ENCODE data around the gene ZFP69B. TPM values are rescaled to one million over a fixed set of nuclear protein-coding genes. Genes with fewer than 3 reads are reported as not detected.
A peak's percentile ranks its signal among the peaks of the same experiment; 100 is the strongest.

The ZFP69B gene
- total RNA-seq, 4 donors from 2014 or later = 0.68 to 1.9 TPM; not detected in 2

DNA sequence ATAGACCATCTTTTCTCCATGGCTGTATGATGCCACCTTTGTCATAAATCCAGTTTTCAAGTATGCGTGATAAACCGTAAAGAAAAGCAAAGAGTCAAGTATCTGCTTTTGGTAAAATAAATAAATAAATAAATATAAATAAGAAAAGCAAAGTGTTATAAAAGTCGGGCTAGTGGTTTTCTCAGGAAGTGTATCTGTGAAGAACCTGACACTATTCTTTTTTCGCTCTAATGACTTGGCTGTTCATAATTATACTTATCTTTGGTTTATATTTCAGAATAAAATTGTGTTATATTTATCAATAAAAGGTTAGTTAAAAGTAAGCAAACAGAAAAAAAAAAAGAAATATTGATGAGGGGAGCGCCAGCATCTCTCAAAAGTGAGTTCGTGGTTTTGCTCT is 57.7 kb downstream of the ZFP69B start:
- DNase-seq = no peak
- Histone ChIP-seq H3K4me1 (peaks cover 0 to 17% (median 10%) of the 10 kb centered on the region in 4 donors), H3K9me3 (peaks cover 2 to 22% of the 10 kb centered on the region in 2 donors), H3K4me3 (peak overlapping the region; percentile 62 to 85 (median 70)), H3K36me3 (no peaks in the 10 kb centered on the region), H3K27ac (peak overlapping the region; percentile 74 to 86 (median 82)), H3K27me3 (no peaks in the 10 kb centered on the region)
- in situ Hi-C loops (cut with MboI; ENCODE audit: low pct_ligation_motif_present in 1 of 4, low pct_unique_long_range_greater_than_20kb in 1 of 4, low sequenced_read_pairs in 3 of 4) = no loop called here
- intact Hi-C loops (cut with DNase I; ENCODE audit: low total_unique reads) = no loop called here
- 63 to 67% methylated on average over 6 of the region's 6 CpGs for WGBS, 2 donors (ENCODE audit: low coverage in 1 of 2)
- no peak for TF ChIP-seq POLR2A (IDR thresholded peaks at IDR 0.05)
- TF ChIP-seq EP300 (IDR thresholded peaks at IDR 0.05; ENCODE audit: low read depth) = no peak
- no peak for TF ChIP-seq POLR2AphosphoS5 (IDR thresholded peaks at IDR 0.05)
- no peak for TF ChIP-seq CTCF (IDR thresholded peaks at IDR 0.05)

DNA sequence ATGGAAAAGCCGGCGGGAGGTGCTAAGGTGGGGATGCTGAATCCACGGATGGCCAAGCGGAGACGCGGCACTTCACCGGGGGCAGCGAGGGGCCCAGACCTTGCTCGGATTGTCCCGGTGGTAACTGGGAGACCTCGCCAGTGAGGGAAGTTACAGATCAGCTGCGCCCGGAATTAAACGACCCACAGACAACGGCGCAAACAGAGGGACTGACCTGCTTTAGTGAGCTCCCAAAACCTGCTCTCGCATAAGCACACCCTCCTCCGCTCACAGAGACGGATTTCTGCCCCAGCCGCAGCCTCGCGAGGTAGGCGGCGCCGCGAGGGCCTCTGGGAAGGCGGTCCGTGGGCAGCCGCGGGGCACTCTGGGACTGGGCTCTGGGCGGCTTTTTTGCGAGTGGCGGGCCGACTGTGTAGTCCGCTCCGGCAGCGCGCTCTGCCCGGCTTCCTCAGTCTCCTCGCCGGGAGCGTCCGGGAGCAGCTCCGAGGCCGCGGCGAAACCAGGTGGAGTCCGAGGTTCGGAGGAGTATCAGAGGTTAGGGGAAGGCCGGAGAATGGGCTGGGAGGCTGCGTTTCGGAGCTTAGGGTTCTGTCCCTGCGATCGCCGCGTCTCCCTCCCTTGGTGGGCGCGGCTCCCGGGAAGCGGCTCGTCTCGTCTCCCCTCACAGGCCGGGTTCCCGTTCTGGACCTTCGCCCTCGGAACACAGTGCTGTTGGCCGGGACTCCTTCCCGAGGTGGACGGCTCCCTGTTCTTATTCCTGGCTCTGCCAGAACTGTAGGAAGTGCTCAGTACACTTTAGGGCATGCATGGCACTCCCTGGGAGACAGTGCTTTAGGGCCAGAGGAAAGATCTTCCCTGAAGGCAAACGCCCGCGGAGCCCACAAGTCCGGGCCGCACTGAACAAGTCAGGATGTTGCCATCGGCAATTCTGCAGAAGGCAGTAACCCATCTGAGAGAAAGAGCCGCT is 58.4 kb downstream of the ZFP69B start, which contains the start of gene EXO5:
Gene EXO5, plus strand, starts transcription at position 393 of the 967 bp plus-strand sequence. CDS start 5,778 bp downstream, outside the sequence.
- intact Hi-C loops (cut with DNase I; ENCODE audit: low total_unique reads) (no loop called here), in situ Hi-C loops (cut with MboI; ENCODE audit: low pct_ligation_motif_present in 1 of 4, low pct_unique_long_range_greater_than_20kb in 1 of 4, low sequenced_read_pairs in 3 of 4) (no loop called here)
- TF ChIP-seq POLR2AphosphoS5 (IDR thresholded peaks at IDR 0.05) (peak; percentile 38 to 68 (median 45)), POLR2A (IDR thresholded peaks at IDR 0.05) (peak; percentile 40), CTCF (IDR thresholded peaks at IDR 0.05) (no peak)
- Histone ChIP-seq H3K27ac (peak within 1 kb of the TSS; percentile 74 to 86 (median 82)), H3K27me3 (no peaks in the 10 kb centered on the region), H3K4me3 (peak within 1 kb of the TSS; percentile 62 to 85 (median 70)), H3K4me1 (peaks cover 0 to 17% (median 10%) of the 10 kb centered on the region in 4 donors), H3K36me3 (no peaks in the 10 kb centered on the region), H3K9me3 (peaks cover 5 to 15% of the 10 kb centered on the region in 2 donors)
- WGBS, 2 donors (ENCODE audit: low coverage in 1 of 2) = 1 to 4% methylated on average over 8 to 45 of the region's 76 CpGs
- DNase-seq = peak; percentile 85

Other genes starting within 250 kb of the ZFP69B start
- not detected for gene TMCO2, start 202.5 kb upstream of the ZFP69B start, total RNA-seq
- 10 to 100 TPM in 2 of 4 donors, 1 to 10 TPM in 2; 3.4 to 40.8 (median 23.7) TPM for gene ZMPSTE24, start 192.2 kb upstream of the ZFP69B start, total RNA-seq
- 10 to 100 TPM in 3 of 4 donors, 1 to 10 TPM in 1; 5.4 to 43.0 (median 14.6) TPM for gene COL9A2, start 133.2 kb upstream of the ZFP69B start, total RNA-seq
- gene SMAP2, start 76.7 kb upstream of the ZFP69B start, total RNA-seq = 10 to 100 TPM; 20.1 to 47.0 (median 33.8) TPM
- gene ZFP69, start 26.8 kb downstream of the ZFP69B start, total RNA-seq = 10 to 100 TPM in 1 of 4 donors, 1 to 10 TPM in 2, not detected in 1; 2.2 to 64.7 (median 2.7) TPM
- 10 to 100 TPM in 1 of 4 donors, 1 to 10 TPM in 2, under 1 TPM in 1; 0.40 to 16.8 (median 6.5) TPM for gene EXO5, start 58.3 kb downstream of the ZFP69B start, total RNA-seq
- 1 to 10 TPM in 3 of 4 donors, not detected in 1; 5.4 to 7.1 (median 6.7) TPM for gene ZNF684, start 81.2 kb downstream of the ZFP69B start, total RNA-seq
- gene RIMS3, start 215.2 kb downstream of the ZFP69B start, total RNA-seq = 10 to 100 TPM in 1 of 4 donors, 1 to 10 TPM in 3; 1.9 to 14.7 (median 5.4) TPM
- 100 to 1,000 TPM in 1 of 4 donors, 10 to 100 TPM in 3; 34.4 to 101 (median 76.4) TPM for gene NFYC, start 241.2 kb downstream of the ZFP69B start, total RNA-seq

Data from transverse colon (tissue), 4 donors.